ENCODE data around the gene SVIL.
A peak's percentile ranks its signal among the peaks of the same experiment; 100 is the strongest.
"Not testable (repeated sequence)": the region's sequence is repeated elsewhere in the genome, so short reads cannot be mapped to it uniquely, and the experiment has no call there.

SVIL gene

DNA sequence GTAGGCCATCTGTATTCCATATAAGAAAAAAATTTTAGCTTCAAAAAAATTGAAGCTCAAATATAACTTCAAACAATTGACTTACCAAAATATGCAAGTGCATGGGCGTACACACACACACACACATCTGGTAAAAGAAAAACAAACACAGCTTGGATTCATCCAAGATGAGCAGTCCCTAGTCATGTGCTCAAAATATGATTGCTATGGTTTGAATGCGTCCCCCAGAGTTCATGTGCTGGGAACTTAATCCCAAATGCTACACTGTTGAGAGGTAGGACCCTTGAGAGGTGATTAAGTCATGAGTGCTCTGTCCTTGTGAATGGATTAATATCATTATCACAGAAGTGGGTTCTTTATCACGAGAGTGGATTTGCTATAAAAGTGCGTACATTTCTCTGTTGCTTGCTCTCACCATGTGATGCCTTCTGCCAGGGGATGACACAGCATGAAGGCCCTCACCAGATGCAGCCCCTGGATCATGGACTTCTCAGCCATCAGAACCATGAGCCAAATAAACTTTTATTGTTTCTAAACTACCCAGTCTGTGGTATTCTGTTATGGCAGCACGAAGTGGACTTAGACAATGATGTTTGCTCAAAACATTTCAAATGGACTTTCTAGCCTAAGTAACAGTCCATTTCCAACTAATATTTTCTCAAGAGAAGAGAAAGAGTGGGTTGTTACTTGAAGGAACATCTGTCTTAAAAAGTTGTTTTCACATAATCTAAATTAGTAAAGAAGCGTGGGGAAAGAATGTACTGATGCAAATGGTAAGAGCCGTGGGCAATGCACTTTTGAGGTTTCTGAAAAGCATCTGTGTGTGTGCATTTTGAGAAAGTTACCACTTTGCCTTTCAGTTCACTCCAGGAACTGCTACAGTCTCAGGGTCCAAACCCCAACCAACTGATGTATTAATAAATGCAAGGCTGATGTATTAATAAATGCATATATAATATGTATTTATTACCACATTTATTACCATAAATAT lies 15.1 kb upstream of the SVIL start:
- DNase-seq, result no peak

GRCh38 chr10:29648983-29649268 lies 14.2 kb upstream of the SVIL start:
- no peak for DNase-seq

- peak; percentile 18 for DNase-seq
Measured at GRCh38 chr10:29648114-29648982, 13.6 kb upstream of the SVIL start.

DNA sequence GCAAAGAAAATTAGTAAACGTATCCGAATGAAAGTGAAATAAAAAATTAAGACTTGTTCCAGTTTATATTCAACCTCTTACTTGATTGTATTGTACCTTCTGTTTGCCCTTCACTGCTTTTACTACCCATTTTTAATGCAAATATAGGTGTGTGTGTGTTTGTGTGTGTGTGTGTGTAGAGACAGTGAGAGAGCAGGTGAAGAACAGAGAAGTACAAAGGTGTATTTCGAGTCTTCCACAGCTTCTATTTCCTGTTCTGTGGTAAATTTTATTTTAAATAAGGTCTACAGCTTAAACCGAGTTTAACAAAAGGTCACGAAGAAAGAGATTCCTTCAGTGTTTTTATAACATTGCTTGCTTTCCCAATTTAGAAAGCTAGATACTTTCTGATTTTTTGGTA lies 12.7 kb upstream of the SVIL start:
- no peak for DNase-seq

- no peak for DNase-seq
Measured at GRCh38 chr10:29646960-29647461, 12.2 kb upstream of the SVIL start.

GRCh38 chr10:29646238-29646902 lies 11.6 kb upstream of the SVIL start:
- DNase-seq, result peak; percentile 13

- DNase-seq, result no peak
Measured at GRCh38 chr10:29643771-29644501, 9.2 kb upstream of the SVIL start.

DNA sequence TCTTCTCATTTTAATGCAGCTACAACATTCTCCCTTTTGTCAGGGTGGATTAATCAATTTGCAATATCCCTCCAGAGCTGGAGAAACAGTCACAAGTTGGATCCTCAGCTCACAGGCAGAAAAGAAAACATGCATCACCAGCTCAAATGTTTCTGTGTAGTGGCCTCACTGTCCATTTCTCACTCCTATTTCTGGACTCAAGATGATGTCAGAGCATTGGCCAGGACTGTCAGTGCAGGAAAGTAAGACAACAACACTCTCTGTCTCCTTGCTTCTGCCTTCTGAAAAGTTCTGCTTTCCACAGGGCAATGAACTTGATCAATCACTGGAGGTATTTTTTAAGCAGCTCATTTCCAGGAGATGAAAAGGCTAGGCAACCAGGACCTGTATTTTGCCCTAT lies 8.2 kb upstream of the SVIL start:
- DNase-seq, result no peak

- DNase-seq, result no peak
Measured at GRCh38 chr10:29637537-29637936, 2.8 kb upstream of the SVIL start.

GRCh38 chr10:29636178-29636577 lies 1.4 kb upstream of the SVIL start:
- DNase-seq, result no peak

DNA sequence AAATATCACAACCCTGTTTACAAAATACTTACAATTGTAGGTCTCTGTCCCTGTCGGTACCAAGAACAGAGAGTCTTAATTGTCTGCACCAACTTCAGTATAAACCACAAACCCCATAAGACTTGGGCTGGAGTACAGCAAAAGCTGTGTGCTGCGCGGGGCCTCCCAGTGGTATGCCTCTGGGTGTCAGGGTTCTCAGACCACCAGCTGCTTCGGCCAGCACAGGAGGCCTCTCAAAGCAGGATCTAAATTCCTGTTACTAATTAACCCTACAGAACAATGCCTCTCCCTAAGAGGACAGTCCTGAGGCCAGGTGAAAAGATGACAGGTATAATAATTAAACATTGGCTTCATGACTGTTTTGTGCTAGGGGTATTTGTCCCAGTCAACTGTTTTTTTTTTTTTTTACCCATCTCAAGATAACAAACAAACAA lies 957 bp upstream of the SVIL start:
- DNase-seq, result no peak

DNA sequence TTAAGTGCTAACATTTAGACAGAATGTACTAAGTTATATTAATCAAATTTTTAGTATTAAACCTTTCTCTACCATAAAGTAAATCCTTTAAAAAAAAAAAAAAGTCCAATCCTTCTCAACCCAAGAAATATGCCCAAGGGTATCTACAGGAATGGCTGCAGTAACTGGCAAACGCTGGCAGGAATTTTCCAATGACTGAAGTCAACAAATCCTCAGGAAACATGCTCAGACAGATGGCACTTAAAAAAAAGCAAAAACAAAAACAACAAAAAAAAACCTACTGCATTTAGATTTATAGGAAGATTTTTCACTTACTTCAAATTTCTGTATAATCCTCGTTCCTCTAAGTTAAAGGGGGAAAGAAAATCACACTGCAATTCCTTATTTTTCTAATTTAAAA lies 666 bp downstream of the SVIL start:
- DNase-seq, result no peak

- no peak for DNase-seq
Measured at GRCh38 chr10:29631049-29631339, 3.8 kb downstream of the SVIL start.

GRCh38 chr10:29630205-29631048 lies 4.3 kb downstream of the SVIL start:
- no peak for DNase-seq

- no peak for DNase-seq
Measured at GRCh38 chr10:29628912-29629526, 5.8 kb downstream of the SVIL start.

GRCh38 chr10:29628311-29628710 lies 6.5 kb downstream of the SVIL start:
- DNase-seq, result no peak

GRCh38 chr10:29627201-29628132 lies 7.3 kb downstream of the SVIL start:
- DNase-seq, result no peak

DNA sequence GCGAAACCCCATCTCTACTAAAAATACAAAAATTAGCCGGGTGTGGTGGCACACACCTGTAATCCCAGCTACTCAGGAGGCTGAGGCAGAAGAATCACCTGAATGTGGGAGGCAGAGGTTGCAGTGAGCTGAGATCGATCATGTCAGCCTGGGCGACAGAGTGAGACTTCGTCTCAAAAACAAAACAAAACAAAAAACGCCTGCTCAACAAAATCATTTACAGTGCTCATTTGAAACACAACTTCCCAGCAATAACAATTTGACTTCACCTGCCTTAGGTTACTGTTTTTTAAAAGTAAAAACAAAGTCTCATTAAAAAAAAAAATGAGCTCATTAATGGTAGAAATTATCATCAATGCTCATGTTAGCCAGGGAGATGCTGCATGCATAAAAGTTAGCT lies 10.4 kb downstream of the SVIL start:
- DNase-seq, result not testable (repeated sequence)

- no peak for DNase-seq
Measured at GRCh38 chr10:29623797-29624196, 11.0 kb downstream of the SVIL start.

DNA sequence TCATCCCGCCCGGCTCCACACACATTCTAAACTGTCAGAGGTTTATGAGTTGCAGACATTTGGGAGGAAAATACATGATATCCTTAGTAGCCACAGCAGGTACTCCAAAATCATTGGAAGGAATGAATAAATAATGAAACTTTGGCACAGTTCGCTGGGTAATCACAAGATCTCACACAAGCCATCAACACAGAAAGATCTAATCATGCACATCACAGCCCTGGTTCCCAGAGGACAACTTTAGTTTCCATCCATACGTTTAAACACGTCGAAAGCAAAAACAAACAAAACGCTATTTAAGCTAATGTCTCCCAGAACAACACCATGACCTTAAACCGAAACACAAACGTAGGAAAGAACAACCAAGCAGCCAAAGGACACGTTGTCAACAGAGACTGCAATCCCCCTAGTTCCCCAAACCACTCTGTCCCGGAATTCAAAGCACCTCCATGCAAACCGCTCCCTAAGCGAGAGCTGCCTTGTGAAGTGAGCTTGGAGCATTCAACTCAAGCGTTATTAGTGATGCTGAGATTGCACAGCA lies 12.3 kb downstream of the SVIL start:
- no peak for DNase-seq

Data from activated naive CD4-positive, alpha-beta T cell treated with anti-CD3 and anti-CD28 coated beads, Interleukin-2, amount 50 U/mL, for 16 hours (primary cell).